Transverse colon (tissue), 3 donors: ENCODE data around the gene FOSL1.
A peak's percentile ranks its signal among the peaks of the same experiment; 100 is the strongest.

Source experiments
- EP300 ChIP-seq: sonication (generic); formaldehyde crosslinking; IDR thresholded peaks from one replicate; pipeline ENCODE4 v1.6.1; 2017; ENCODE audit warnings: antibody characterized with exemption, low read depth
- POLR2A ChIP-seq: fragments of 450-650 bp; IDR thresholded peaks from one replicate; pipeline ENCODE4 v1.6.1; 2016; ENCODE audit warnings: antibody characterized with exemption, mild to moderate bottlenecking, moderate library complexity
- TF ChIP-seq, protein P1 (sequence below), 5 experiments: fragments of 200-600 bp in 3 of 5; fragments of 450-650 bp in 2 of 5; sonication (generic) in 3 of 5; IDR thresholded peaks; 1 replicate in 2 of 5; 2 replicates in 3 of 5; pipeline ENCODE4 v1.5.1; 2016 to 2017; ENCODE audit warnings: antibody characterized with exemption in 5 of 5, inconsistent platforms in 3 of 5, mild to moderate bottlenecking in 2 of 5, moderate library complexity in 1 of 5

- TF ChIP-seq, protein P1, sequence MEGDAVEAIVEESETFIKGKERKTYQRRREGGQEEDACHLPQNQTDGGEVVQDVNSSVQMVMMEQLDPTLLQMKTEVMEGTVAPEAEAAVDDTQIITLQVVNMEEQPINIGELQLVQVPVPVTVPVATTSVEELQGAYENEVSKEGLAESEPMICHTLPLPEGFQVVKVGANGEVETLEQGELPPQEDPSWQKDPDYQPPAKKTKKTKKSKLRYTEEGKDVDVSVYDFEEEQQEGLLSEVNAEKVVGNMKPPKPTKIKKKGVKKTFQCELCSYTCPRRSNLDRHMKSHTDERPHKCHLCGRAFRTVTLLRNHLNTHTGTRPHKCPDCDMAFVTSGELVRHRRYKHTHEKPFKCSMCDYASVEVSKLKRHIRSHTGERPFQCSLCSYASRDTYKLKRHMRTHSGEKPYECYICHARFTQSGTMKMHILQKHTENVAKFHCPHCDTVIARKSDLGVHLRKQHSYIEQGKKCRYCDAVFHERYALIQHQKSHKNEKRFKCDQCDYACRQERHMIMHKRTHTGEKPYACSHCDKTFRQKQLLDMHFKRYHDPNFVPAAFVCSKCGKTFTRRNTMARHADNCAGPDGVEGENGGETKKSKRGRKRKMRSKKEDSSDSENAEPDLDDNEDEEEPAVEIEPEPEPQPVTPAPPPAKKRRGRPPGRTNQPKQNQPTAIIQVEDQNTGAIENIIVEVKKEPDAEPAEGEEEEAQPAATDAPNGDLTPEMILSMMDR (IDR thresholded peaks at IDR 0.05) = peak in 1 of 5 experiments; percentile 7
- peak; percentile 58 for TF ChIP-seq POLR2A
- peak; percentile 21 for TF ChIP-seq EP300
These were observed at the start of gene FOSL1 for GRCh38 chr11:65900125-65900898.
